Lung (tissue), 12 donors: ENCODE measurements around the gene DAPK2. TPM values are rescaled to one million over a fixed set of nuclear protein-coding genes. Genes with fewer than 3 reads are reported as not detected.
"Not testable (repeated sequence)": the region's sequence is repeated elsewhere in the genome, so short reads cannot be mapped to it uniquely, and the experiment has no call there.

Experiments used
- ATAC-seq: fragments of 200-7000 bp; cut with Tn5 transposase; one replicate; pipeline ENCODE4 v1.9.1; 2020; ENCODE audit warnings: moderate number of reproducible peaks; ENCODE audit not compliant: insufficient read depth, low FRiP score
- DNase-seq, 3 donors: peaks; one replicate each; pipeline ENCODE4 v3.0.0-alpha.2; 2013 to 2017
- H3K27ac ChIP-seq, 2 donors: one replicate each; pipeline ENCODE4 v1.5.1; 2013; ENCODE audit warnings: mild to moderate bottlenecking in 2 of 2, moderate library complexity in 2 of 2, control low read depth in 1 of 2, inconsistent platforms in 1 of 2, low read depth in 1 of 2, low read length in 1 of 2
- H3K27me3 ChIP-seq, 3 donors: one replicate each; pipeline ENCODE4 v1.5.1; 2013; ENCODE audit warnings: low read length in 2 of 3; ENCODE audit not compliant: control insufficient read depth in 3 of 3, insufficient read depth in 3 of 3
- H3K36me3 ChIP-seq, 4 donors: one replicate each; pipeline ENCODE4 v1.5.1; 2013; ENCODE audit warnings: low read length in 4 of 4, mild to moderate bottlenecking in 1 of 4, moderate library complexity in 1 of 4; ENCODE audit not compliant: control insufficient read depth in 4 of 4, insufficient read depth in 4 of 4
- H3K4me1 ChIP-seq, 5 donors: one replicate each; pipeline ENCODE4 v1.5.1; 2013; ENCODE audit warnings: low read length in 5 of 5, mild to moderate bottlenecking in 2 of 5, moderate library complexity in 1 of 5; ENCODE audit not compliant: control insufficient read depth in 5 of 5, insufficient read depth in 5 of 5
- H3K4me3 ChIP-seq: one replicate; pipeline ENCODE4 v1.5.1; 2013; ENCODE audit warnings: mild to moderate bottlenecking, control low read depth, moderate library complexity
- H3K9ac ChIP-seq, 2 donors: one replicate each; pipeline ENCODE4 v1.5.1; 2013; ENCODE audit warnings: low read length in 2 of 2, control low read depth in 1 of 2; ENCODE audit not compliant: insufficient read depth in 1 of 2
- H3K9me3 ChIP-seq, 4 donors: one replicate each; pipeline ENCODE4 v1.5.1; 2013; ENCODE audit warnings: low read length in 3 of 4, mild to moderate bottlenecking in 1 of 4, moderate library complexity in 1 of 4; ENCODE audit not compliant: control insufficient read depth in 4 of 4, insufficient read depth in 3 of 4
- CTCF ChIP-seq: IDR thresholded peaks from 2 replicates; pipeline ENCODE4 v1.5.1; 2012; ENCODE audit warnings: mild to moderate bottlenecking; ENCODE audit errors: control extremely low read depth, extremely low read depth
- WGBS, 2 donors: extraction: QIAGEN DNeasy Blood & Tissue Kit; methylation state at CpG; one replicate each; pipeline ENCODE4 v1.1.7; 2013; 5-methylcytosine and 5-hydroxymethylcytosine counted together
- polyA plus RNA-seq, 2 donors: library from polyadenylated mRNA; stranded (reverse); fragments of 200-250 nt; gene quantifications; one replicate each; pipeline ENCODE4 v1.2.1, GENCODE V29; 2013
- total RNA-seq, 2 donors: library from RNA; depleted of rRNA in 1 of 2; stranded (reverse); fragments of >200 nt in 1 of 2; gene quantifications; one replicate each; pipeline ENCODE4 v1.2.1, GENCODE V29; 2014 to 2021
- donor health status: control.
- donor health status: control.
- donor health status: Bipolar disorder and iron deficiency.
- donor health status: healthy.
- donor health status: DM: yes; HTN: yes; CAD: no.

DAPK2 gene
- total and polyA plus RNA-seq, 4 donors: 20.5 to 59.0 (median 49.1) TPM

- Histone ChIP-seq H3K9me3 (no peaks in the 10 kb centered on the region), H3K27ac (no peak overlapping the region), H3K27me3 (no peaks in the 10 kb centered on the region), H3K36me3 (no peaks in the 10 kb centered on the region), H3K4me3 (no peak overlapping the region), H3K4me1 (peaks cover 0 to 5% (median 0%) of the 10 kb centered on the region in 5 donors), H3K9ac (no peak overlapping the region)
- 71 to 74% methylated on average over 8 of the region's 8 CpGs for WGBS, 2 donors
- ATAC-seq: no peak
- no peak for TF ChIP-seq CTCF
- DNase-seq: no peak
Observed at GRCh38 chr15:63902671-63903035, 143.6 kb downstream of the DAPK2 start.

- DNase-seq (no peak), ATAC-seq (no peak)
- Histone ChIP-seq H3K9ac (no peak overlapping the region), H3K9me3 (no peaks in the 10 kb centered on the region), H3K27ac (no peak overlapping the region), H3K27me3 (no peaks in the 10 kb centered on the region), H3K4me1 (peaks cover 0 to 8% (median 0%) of the 10 kb centered on the region in 5 donors), H3K36me3 (no peaks in the 10 kb centered on the region), H3K4me3 (no peak overlapping the region)
- 53 to 60% methylated on average over 3 of the region's 3 CpGs for WGBS, 2 donors
- TF ChIP-seq CTCF: no peak
Observed at GRCh38 chr15:63901912-63902670, 144.2 kb downstream of the DAPK2 start.

GRCh38 chr15:63900306-63900705 is 146.0 kb downstream of the DAPK2 start:
- H3K27me3 ChIP-seq: no peaks in the 10 kb centered on the region
- no peaks in the 10 kb centered on the region for H3K36me3 ChIP-seq
- WGBS, 2 donors: 84 to 94% methylated on average over 1 of the region's 1 CpG
- H3K9ac ChIP-seq: no peak overlapping the region
- no peak overlapping the region for H3K27ac ChIP-seq
- no peak overlapping the region for H3K4me3 ChIP-seq
- peaks cover 0 to 17% (median 6%) of the 10 kb centered on the region in 5 donors for H3K4me1 ChIP-seq
- DNase-seq (no peak), ATAC-seq (no peak)
- TF ChIP-seq CTCF: no peak
- H3K9me3 ChIP-seq: no peaks in the 10 kb centered on the region

- not testable (repeated sequence) for H3K4me3 ChIP-seq, ATAC-seq, H3K36me3 ChIP-seq, DNase-seq, H3K27me3 ChIP-seq, H3K9ac ChIP-seq, H3K9me3 ChIP-seq
- Histone ChIP-seq H3K27ac (peak overlapping the region in 1 of 2 donors; percentile 64), H3K4me1 (peaks cover 0 to 17% (median 6%) of the 10 kb centered on the region in 5 donors)
- whole genome bisulfite sequencing, 2 donors: 63 to 73% methylated on average over 7 of the region's 7 CpGs
Observed at GRCh38 chr15:63899606-63900005, 146.7 kb downstream of the DAPK2 start.
